ENCODE data around the gene PRPH2.

GRCh38 chr6:42688281-42688680 is 34.1 kb downstream of the PRPH2 start:
- TF ChIP-seq CTCF (IDR thresholded peaks at IDR 0.05) (no peak), POLR2A (IDR thresholded peaks at IDR 0.05) (no peak), EP300 (IDR thresholded peaks at IDR 0.05) (no peak)
